ENCODE data around the gene ISCU. TPM values are rescaled to one million over a fixed set of nuclear protein-coding genes. Genes with fewer than 3 reads are reported as not detected.

ISCU gene
- total and polyA plus RNA-seq, 8 donors: 34.1 to 126 (median 45.1) TPM

- no peak overlapping the region for H3K4me3 ChIP-seq
- no peaks in the 10 kb centered on the region for H3K9me3 ChIP-seq
- no peak for TF ChIP-seq CTCF (IDR thresholded peaks at IDR 0.05)
- H3K4me1 ChIP-seq: no peaks in the 10 kb centered on the region
- H3K36me3 ChIP-seq: no peaks in the 10 kb centered on the region
- H3K27ac ChIP-seq: no peak overlapping the region
- FAIRE-seq (no peak), DNase-seq (no peak), ATAC-seq (no peak)
- 70 to 78% methylated on average over 8 of the region's 8 CpGs for WGBS, 2 donors
- intact Hi-C loops (cut with DNase I): loop anchor here in 1 of 3 donors (5.0 kb wide), 1 partner anchor 38 kb away; no protein-coding TSS in a partner anchor
- no peaks in the 10 kb centered on the region for H3K27me3 ChIP-seq
Measured at GRCh38 chr12:108610336-108610815, 48.0 kb downstream of the ISCU start.

- intact Hi-C loops (cut with DNase I): loop anchor here in 1 of 3 donors (5.0 kb wide), 1 partner anchor 39 kb away; no protein-coding TSS in a partner anchor
- TF ChIP-seq CTCF (IDR thresholded peaks at IDR 0.05): no peak
- FAIRE-seq: no peak
Measured at GRCh38 chr12:108610856-108611605, 48.6 kb downstream of the ISCU start.

GRCh38 chr12:108611884-108612415 lies 49.6 kb downstream of the ISCU start:
- FAIRE-seq (no peak), DNase-seq (no peak), ATAC-seq (peak in 2 of 4 donors; percentile 11 to 37)
- Histone ChIP-seq H3K27ac (no peak overlapping the region), H3K27me3 (no peaks in the 10 kb centered on the region), H3K9me3 (no peaks in the 10 kb centered on the region), H3K4me3 (no peak overlapping the region), H3K4me1 (no peaks in the 10 kb centered on the region), H3K36me3 (no peaks in the 10 kb centered on the region)
- peak in 1 of 4 donors; percentile 22 for TF ChIP-seq CTCF (IDR thresholded peaks at IDR 0.05)
- WGBS, 2 donors: 23 to 31% methylated on average over 5 of the region's 5 CpGs
- intact Hi-C loops (cut with DNase I): loop anchor here in 1 of 3 donors (5.0 kb wide), 1 partner anchor 40 kb away; no protein-coding TSS in a partner anchor

More at GRCh38 chr12:108610856-108611605, 48.6 kb downstream of the ISCU start:
- Histone ChIP-seq H3K36me3 (no peaks in the 10 kb centered on the region), H3K4me3 (no peak overlapping the region), H3K4me1 (no peaks in the 10 kb centered on the region), H3K27ac (no peak overlapping the region), H3K9me3 (no peaks in the 10 kb centered on the region), H3K27me3 (no peaks in the 10 kb centered on the region)
- 53 to 63% methylated on average over 15 of the region's 15 CpGs for WGBS, 2 donors
- DNase-seq: peak in 1 of 6 donors; percentile 39
- ATAC-seq: no peak

GRCh38 chr12:108612788-108613282 lies 50.4 kb downstream of the ISCU start:
- FAIRE-seq (no peak), DNase-seq (peak in 1 of 6 donors; percentile 39), ATAC-seq (no peak)
- intact Hi-C loops (cut with DNase I): loop anchor here in 1 of 3 donors (5.0 kb wide), 1 partner anchor 41 kb away; no protein-coding TSS in a partner anchor
- Histone ChIP-seq H3K36me3 (no peaks in the 10 kb centered on the region), H3K27me3 (no peaks in the 10 kb centered on the region), H3K4me1 (no peaks in the 10 kb centered on the region), H3K27ac (no peak overlapping the region), H3K9me3 (no peaks in the 10 kb centered on the region), H3K4me3 (no peak overlapping the region)
- WGBS, 2 donors: 55 to 57% methylated on average over 8 of the region's 8 CpGs
- no peak for TF ChIP-seq CTCF (IDR thresholded peaks at IDR 0.05)
